Epidermal melanocyte (primary cell): ENCODE data around the gene PIMREG.

Experiments used
- DNase-seq: peaks from one replicate; pipeline ENCODE4 v3.0.0; 2011; ENCODE audit warnings: low spot score; ENCODE audit not compliant: insufficient read length

PIMREG gene

GRCh38 chr17:6461246-6461645 is 17.0 kb downstream of the PIMREG start:
- no peak for DNase-seq

- no peak for DNase-seq
Observed at GRCh38 chr17:6461792-6462524, 17.7 kb downstream of the PIMREG start.

GRCh38 chr17:6462692-6463091 is 18.4 kb downstream of the PIMREG start:
- DNase-seq = no peak

- DNase-seq = no peak
Observed at GRCh38 chr17:6463616-6464445, 19.6 kb downstream of the PIMREG start.

GRCh38 chr17:6464446-6465041 is 20.3 kb downstream of the PIMREG start:
- no peak for DNase-seq

GRCh38 chr17:6465206-6466003 is 21.1 kb downstream of the PIMREG start:
- DNase-seq = no peak

- no peak for DNase-seq
Observed at GRCh38 chr17:6467567-6467966, 23.3 kb downstream of the PIMREG start.

GRCh38 chr17:6468051-6468790 is 24.0 kb downstream of the PIMREG start:
- DNase-seq = no peak

- no peak for DNase-seq
Observed at GRCh38 chr17:6470146-6470718, 26.0 kb downstream of the PIMREG start.

- no peak for DNase-seq
Observed at GRCh38 chr17:6470751-6471521, 26.7 kb downstream of the PIMREG start.

- DNase-seq = peak; percentile 48
Observed at GRCh38 chr17:6471531-6472465, 27.5 kb downstream of the PIMREG start.

- no peak for DNase-seq
Observed at GRCh38 chr17:6472517-6472916, 28.3 kb downstream of the PIMREG start.

- DNase-seq = peak; percentile 98
Observed at GRCh38 chr17:6473128-6473767, 29.0 kb downstream of the PIMREG start.

- DNase-seq = no peak
Observed at GRCh38 chr17:6474376-6474775, 30.1 kb downstream of the PIMREG start.

GRCh38 chr17:6474906-6475305 is 30.7 kb downstream of the PIMREG start:
- no peak for DNase-seq

GRCh38 chr17:6475411-6475810 is 31.2 kb downstream of the PIMREG start:
- no peak for DNase-seq

GRCh38 chr17:6476076-6476809 is 32.0 kb downstream of the PIMREG start:
- DNase-seq = no peak
